Measurements from ENCODE around the gene SCYL3. TPM values are rescaled to one million over a fixed set of nuclear protein-coding genes. Genes with fewer than 3 reads are reported as not detected.

The SCYL3 gene
- total and polyA plus RNA-seq, 2 of the 13 experiments (the other 11 are each of a cell fraction or from before 2014, with no cell fraction given): 3.3 to 4.9 TPM

DNA sequence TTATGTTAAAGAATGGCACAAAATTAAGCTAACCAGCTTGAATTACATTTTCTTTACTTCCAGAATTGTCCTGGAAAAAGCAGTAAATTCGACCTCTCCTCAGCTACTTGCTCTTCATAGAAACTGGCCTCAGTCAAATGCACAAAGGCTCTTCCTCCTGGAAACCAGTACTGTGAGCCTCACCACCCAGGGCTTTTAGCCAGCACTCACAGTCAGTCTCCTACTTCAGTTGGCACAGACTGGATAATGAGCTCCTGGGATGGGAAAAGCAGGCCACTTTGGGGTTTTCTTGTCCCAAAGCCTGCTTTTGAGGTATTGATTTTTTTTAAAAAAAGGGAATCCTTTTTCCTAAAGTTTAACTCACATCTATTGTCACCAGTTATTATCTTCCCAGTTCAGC is 40.4 kb downstream of the SCYL3 start (continued):
- TF ChIP-seq, protein P1, sequence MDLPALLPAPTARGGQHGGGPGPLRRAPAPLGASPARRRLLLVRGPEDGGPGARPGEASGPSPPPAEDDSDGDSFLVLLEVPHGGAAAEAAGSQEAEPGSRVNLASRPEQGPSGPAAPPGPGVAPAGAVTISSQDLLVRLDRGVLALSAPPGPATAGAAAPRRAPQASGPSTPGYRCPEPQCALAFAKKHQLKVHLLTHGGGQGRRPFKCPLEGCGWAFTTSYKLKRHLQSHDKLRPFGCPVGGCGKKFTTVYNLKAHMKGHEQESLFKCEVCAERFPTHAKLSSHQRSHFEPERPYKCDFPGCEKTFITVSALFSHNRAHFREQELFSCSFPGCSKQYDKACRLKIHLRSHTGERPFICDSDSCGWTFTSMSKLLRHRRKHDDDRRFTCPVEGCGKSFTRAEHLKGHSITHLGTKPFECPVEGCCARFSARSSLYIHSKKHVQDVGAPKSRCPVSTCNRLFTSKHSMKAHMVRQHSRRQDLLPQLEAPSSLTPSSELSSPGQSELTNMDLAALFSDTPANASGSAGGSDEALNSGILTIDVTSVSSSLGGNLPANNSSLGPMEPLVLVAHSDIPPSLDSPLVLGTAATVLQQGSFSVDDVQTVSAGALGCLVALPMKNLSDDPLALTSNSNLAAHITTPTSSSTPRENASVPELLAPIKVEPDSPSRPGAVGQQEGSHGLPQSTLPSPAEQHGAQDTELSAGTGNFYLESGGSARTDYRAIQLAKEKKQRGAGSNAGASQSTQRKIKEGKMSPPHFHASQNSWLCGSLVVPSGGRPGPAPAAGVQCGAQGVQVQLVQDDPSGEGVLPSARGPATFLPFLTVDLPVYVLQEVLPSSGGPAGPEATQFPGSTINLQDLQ (CRISPR knock-in tag; IDR thresholded peaks at IDR 0.05): no peak
- no peak for TF ChIP-seq ZNF430 (CRISPR knock-in tag; IDR thresholded peaks at IDR 0.05)
- TF ChIP-seq ARHGAP35 (CRISPR knock-in tag; IDR thresholded peaks at IDR 0.05; ENCODE audit: borderline replicate concordance): no peak
- no peak for TF ChIP-seq ZSCAN29 (CRISPR knock-in tag; conservative IDR thresholded peaks at IDR 0.05)
- no peak for TF ChIP-seq ZNF674 (CRISPR knock-in tag; IDR thresholded peaks at IDR 0.05; ENCODE audit: low read depth)
- TF ChIP-seq SRSF1 (optimal IDR thresholded peaks at IDR 0.05; ENCODE audit: low read depth, low read length): no peak

GRCh38 chr1:169849346-169850022 is 44.2 kb downstream of the SCYL3 start:
- CTCF ChIA-PET (ENCODE audit: low intra/inter-chr PET ratio, low total read pairs): no interaction called here
- 79% methylated on average over 5 of the region's 5 CpGs for WGBS (ENCODE audit: low lambda C conversion rate)
- intact Hi-C loops (cut with micrococcal nuclease; ENCODE audit: unreplicated experiment): no loop called here
- FAIRE-seq (peak; percentile 18), ATAC-seq (no peak), DNase-seq (ENCODE audit: low spot score) (no peak)
- Histone ChIP-seq H3K4me1 (ENCODE audit: insufficient read depth, low read length) (0 out of 2 replicates have a peak, but pooled peaks cover 4% of the 10 kb centered on the region), H3K4me2 (ENCODE audit: low read depth, low read length) (no peak overlapping the region), H3K36me3 (replicated peaks in 1 of 2; ENCODE audit: control insufficient read depth in 1 of 2, insufficient read depth in 2 of 2, low read length in 2 of 2) (peaks cover 10 to 48% of the 10 kb centered on the region in 2 experiments), H3K9me3 (ENCODE audit: low read length) (no peaks in the 10 kb centered on the region), H3K4me3 (replicated peaks in 1 of 3; ENCODE audit: insufficient read depth in 1 of 3, low read depth in 2 of 3, low read length in 3 of 3) (no peak overlapping the region), H3K9ac (ENCODE audit: insufficient read depth, low read depth, low read length) (no peak overlapping the region), H3K27me3 (ENCODE audit: control insufficient read depth in 1 of 2, insufficient read depth in 2 of 2, low read length in 2 of 2) (no peaks in the 10 kb centered on the region), H3K79me2 (ENCODE audit: insufficient read depth, low read length) (no peaks in the 10 kb centered on the region), H2AFZ (ENCODE audit: low read length) (no peak overlapping the region), H3K27ac (ENCODE audit: extremely low read length, insufficient read depth, low read length) (no peak overlapping the region), H4K20me1 (ENCODE audit: insufficient read depth, low read length) (no peaks in the 10 kb centered on the region)
- POLR2A ChIA-PET: no interaction called here
- in situ Hi-C loops (cut with HindIII; ENCODE audit: extremely low pct_ligation_motif_present, low pct_unique_long_range_greater_than_20kb): no loop called here
- BruUV-seq (replicated peaks): no TSS peak
- TF ChIP-seq MZF1 (CRISPR knock-in tag; IDR thresholded peaks at IDR 0.05; ENCODE audit: borderline replicate concordance) (no peak), NR2F2 (IDR thresholded peaks at IDR 0.05; ENCODE audit: borderline replicate concordance, low read depth) (no peak), ZNF629 (CRISPR knock-in tag; conservative IDR thresholded peaks at IDR 0.05) (no peak), ZNF782 (CRISPR knock-in tag; IDR thresholded peaks at IDR 0.05; ENCODE audit: borderline replicate concordance) (no peak), ZNF883 (CRISPR knock-in tag; IDR thresholded peaks at IDR 0.05; ENCODE audit: not compliant biosample characterization) (no peak), PCBP1 (IDR thresholded peaks at IDR 0.05; ENCODE audit: borderline replicate concordance, low read depth, low read length) (no peak), MXD1 (CRISPR knock-in tag; IDR thresholded peaks at IDR 0.05) (no peak), HDAC2 (CRISPR knock-in tag; IDR thresholded peaks at IDR 0.05) (no peak), U2AF2 (IDR thresholded peaks at IDR 0.05; ENCODE audit: low read depth, low read length) (no peak), ZNF335 (CRISPR knock-in tag; IDR thresholded peaks at IDR 0.05) (no peak), HDAC1 (CRISPR knock-in tag; IDR thresholded peaks at IDR 0.05) (no peak)
- TF ChIP-seq, protein P2, sequence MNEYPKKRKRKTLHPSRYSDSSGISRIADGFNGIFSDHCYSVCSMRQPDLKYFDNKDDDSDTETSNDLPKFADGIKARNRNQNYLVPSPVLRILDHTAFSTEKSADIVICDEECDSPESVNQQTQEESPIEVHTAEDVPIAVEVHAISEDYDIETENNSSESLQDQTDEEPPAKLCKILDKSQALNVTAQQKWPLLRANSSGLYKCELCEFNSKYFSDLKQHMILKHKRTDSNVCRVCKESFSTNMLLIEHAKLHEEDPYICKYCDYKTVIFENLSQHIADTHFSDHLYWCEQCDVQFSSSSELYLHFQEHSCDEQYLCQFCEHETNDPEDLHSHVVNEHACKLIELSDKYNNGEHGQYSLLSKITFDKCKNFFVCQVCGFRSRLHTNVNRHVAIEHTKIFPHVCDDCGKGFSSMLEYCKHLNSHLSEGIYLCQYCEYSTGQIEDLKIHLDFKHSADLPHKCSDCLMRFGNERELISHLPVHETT (CRISPR knock-in tag; conservative IDR thresholded peaks at IDR 0.05): no peak
- TF ChIP-seq, protein P3, sequence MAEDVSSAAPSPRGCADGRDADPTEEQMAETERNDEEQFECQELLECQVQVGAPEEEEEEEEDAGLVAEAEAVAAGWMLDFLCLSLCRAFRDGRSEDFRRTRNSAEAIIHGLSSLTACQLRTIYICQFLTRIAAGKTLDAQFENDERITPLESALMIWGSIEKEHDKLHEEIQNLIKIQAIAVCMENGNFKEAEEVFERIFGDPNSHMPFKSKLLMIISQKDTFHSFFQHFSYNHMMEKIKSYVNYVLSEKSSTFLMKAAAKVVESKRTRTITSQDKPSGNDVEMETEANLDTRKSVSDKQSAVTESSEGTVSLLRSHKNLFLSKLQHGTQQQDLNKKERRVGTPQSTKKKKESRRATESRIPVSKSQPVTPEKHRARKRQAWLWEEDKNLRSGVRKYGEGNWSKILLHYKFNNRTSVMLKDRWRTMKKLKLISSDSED (CRISPR knock-in tag; IDR thresholded peaks at IDR 0.05): no peak

Measured in HepG2 (cell line).